ENCODE measurements around the gene MED8. TPM values are rescaled to one million over a fixed set of nuclear protein-coding genes. Genes with fewer than 3 reads are reported as not detected.

The MED8 gene
- total RNA-seq, 4 donors from 2014 or later: 38.5 to 52.2 (median 45.2) TPM

- TF ChIP-seq, protein P1, sequence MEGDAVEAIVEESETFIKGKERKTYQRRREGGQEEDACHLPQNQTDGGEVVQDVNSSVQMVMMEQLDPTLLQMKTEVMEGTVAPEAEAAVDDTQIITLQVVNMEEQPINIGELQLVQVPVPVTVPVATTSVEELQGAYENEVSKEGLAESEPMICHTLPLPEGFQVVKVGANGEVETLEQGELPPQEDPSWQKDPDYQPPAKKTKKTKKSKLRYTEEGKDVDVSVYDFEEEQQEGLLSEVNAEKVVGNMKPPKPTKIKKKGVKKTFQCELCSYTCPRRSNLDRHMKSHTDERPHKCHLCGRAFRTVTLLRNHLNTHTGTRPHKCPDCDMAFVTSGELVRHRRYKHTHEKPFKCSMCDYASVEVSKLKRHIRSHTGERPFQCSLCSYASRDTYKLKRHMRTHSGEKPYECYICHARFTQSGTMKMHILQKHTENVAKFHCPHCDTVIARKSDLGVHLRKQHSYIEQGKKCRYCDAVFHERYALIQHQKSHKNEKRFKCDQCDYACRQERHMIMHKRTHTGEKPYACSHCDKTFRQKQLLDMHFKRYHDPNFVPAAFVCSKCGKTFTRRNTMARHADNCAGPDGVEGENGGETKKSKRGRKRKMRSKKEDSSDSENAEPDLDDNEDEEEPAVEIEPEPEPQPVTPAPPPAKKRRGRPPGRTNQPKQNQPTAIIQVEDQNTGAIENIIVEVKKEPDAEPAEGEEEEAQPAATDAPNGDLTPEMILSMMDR (IDR thresholded peaks at IDR 0.05; ENCODE audit: low read depth): no peak
Observed at GRCh38 chr1:43334453-43335205, 55.0 kb downstream of the MED8 start.

Other genes with a start within 250 kb of the MED8 start
- 10 to 100 TPM; 23.6 to 47.9 (median 33.0) TPM for gene EBNA1BP2, start 217.5 kb downstream of the MED8 start, total RNA-seq
- under 1 TPM in 1 of 4 donors, not detected in 3; 0.44 TPM for gene CFAP57, start 217.5 kb downstream of the MED8 start, total RNA-seq
- gene TMEM125, start 119.8 kb downstream of the MED8 start, total RNA-seq: not detected
- gene C1orf210, start 104.2 kb downstream of the MED8 start, total RNA-seq: 1 to 10 TPM in 1 of 4 donors, under 1 TPM in 1, not detected in 2; 0.34 to 2.6 TPM
- 100 to 1,000 TPM in 1 of 4 donors, 10 to 100 TPM in 3; 16.0 to 147 (median 25.9) TPM for gene TIE1, start 88.8 kb downstream of the MED8 start, total RNA-seq
- gene MPL, start 52.0 kb downstream of the MED8 start, total RNA-seq: under 1 TPM in 1 of 4 donors, not detected in 3; 0.38 TPM
- gene CDC20, start 30.8 kb downstream of the MED8 start, total RNA-seq: 1 to 10 TPM; 1.2 to 6.5 (median 2.2) TPM
- 100 to 1,000 TPM in 1 of 4 donors, 10 to 100 TPM in 3; 55.7 to 143 (median 67.5) TPM for gene ELOVL1, start 21.8 kb downstream of the MED8 start, total RNA-seq
- 10 to 100 TPM; 27.1 to 62.7 (median 31.3) TPM for gene SZT2, start 99 bp upstream of the MED8 start, total RNA-seq
- 100 to 1,000 TPM in 1 of 4 donors, 10 to 100 TPM in 3; 40.3 to 121 (median 49.1) TPM for gene HYI, start 64.1 kb upstream of the MED8 start, total RNA-seq
- 100 to 1,000 TPM in 3 of 4 donors, 10 to 100 TPM in 1; 99.4 to 416 (median 125) TPM for gene PTPRF, start 141.1 kb upstream of the MED8 start, total RNA-seq

Data from subcutaneous adipose tissue (tissue), 4 donors.